Stimulated activated CD4-positive, alpha-beta T cell treated with anti-CD3 and anti-CD28 coated beads, TNF-alpha, amount 100 ng/mL, for 1 hour (primary cell): ENCODE measurements around the gene PIGBOS1.
A peak's percentile ranks its signal among the peaks of the same experiment; 100 is the strongest.
"Not testable (repeated sequence)": the region's sequence is repeated elsewhere in the genome, so short reads cannot be mapped to it uniquely, and the experiment has no call there.

ENCODE experiments used
- DNase-seq, 3 donors: peaks; one replicate each; pipeline ENCODE4 v3.0.0-alpha.2; 2020; ENCODE audit warnings: low read depth in 3 of 3, low spot score in 1 of 3

The PIGBOS1 gene, protein sequence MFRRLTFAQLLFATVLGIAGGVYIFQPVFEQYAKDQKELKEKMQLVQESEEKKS

DNA sequence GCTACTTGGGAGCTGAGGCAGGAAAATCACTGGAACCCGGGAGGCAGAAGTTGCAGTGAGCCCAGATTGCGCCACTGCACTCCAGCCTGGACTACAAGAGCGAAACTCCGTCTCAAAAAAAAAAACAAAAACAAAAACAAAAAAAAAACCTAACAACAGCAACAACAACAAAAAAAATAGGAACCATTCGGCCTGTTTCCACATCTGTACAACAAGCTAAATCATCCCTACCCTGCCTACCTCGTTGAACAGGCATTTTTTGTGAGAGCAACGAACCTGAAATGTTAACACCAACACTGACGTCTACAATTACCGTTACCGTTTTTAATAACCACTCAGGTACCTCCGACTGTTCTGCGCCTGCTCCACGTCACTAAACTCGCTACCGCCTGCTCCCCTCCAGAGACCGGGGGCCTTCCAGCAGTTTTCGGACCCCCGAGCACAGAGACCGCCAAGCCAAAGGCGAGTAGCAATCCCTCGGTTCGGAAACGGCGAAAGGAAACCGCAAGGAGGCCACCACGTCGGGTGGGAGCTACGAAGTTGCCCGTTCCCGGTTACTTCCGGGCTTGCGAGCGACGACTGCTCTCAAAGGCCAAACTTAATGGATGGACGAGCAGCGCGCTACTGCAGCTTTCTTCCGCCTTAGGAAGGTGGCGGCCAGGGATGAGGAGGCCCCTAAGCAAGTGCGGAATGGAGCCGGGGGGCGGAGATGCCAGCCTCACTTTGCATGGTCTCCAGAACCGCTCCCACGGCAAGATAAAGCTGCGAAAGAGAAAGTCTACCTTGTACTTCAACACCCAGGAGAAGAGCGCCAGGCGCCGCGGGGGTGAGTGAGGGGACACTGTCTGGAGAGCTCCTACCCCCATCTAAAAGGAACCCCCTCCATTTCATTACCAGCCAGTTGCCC is at the start of gene PIGBOS1, which contains the start of gene PIGB:
Gene PIGBOS1 (minus strand): TSS at position 536 of the 907 bp plus-strand sequence. CDS start 1,331 bp downstream, outside the sequence.
Gene PIGB (plus strand): TSS at position 635 of the 907 bp plus-strand sequence. CDS start 29 bp downstream, at position 664.
- peak; percentile 31 to 54 (median 50) for DNase-seq

DNA sequence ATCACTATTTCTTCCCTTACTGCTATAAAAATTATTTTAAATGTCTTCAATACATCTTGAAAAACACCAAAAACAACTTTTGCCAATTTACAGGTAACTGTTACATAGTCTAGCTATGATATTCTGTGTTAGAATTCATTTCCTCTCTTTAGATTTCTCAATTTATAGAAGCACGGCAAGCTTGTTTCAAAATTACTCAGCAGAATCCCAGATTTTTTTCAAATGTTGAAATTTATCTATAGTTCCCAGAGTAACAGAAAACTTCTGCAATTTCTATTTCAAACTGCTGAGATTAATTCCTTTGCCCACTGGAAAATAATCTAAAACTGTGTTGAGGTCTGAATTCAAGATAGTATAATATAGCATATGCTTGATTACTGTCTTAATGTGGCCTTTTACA is 48.1 kb upstream of the PIGBOS1 start:
- no peak for DNase-seq

DNA sequence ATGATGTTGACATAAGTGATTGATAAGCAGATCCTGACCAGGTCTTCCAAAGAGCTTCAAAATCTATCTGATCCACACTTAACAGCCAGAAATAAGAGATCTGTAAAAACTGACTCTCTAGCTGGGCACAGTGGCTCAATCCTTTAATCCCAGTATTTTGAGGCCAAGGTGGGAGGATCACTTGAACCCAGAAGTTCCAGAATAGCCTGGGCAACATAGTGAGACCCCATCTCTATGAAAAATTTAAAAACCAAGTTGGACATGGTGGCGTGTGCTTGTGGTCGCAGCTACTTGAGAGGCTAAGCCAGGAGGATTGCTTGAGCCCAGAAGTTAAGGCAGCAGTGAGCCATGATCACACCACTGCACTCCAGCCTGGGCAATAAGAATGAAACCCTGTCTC is 43.7 kb upstream of the PIGBOS1 start:
- DNase-seq = no peak

DNA sequence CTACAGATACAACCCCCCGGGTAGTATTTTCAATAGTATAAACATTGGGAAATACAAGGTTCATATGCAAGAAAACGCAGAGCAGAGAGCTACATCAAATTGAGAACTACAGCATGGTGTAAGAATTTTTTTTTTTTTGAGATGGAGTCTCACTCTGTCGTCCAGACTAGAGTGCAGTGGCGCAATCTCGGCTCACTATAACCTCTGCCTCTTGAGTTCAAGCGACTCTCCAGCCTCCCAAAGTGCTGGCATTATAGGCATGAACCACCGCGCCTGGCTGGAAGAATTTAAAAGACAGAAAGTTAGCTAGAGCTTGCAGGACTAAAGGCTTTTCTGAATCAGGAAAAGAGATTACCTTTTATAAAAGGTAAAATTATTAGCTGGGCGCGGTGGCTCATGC is 42.1 kb upstream of the PIGBOS1 start:
- DNase-seq = no peak

DNA sequence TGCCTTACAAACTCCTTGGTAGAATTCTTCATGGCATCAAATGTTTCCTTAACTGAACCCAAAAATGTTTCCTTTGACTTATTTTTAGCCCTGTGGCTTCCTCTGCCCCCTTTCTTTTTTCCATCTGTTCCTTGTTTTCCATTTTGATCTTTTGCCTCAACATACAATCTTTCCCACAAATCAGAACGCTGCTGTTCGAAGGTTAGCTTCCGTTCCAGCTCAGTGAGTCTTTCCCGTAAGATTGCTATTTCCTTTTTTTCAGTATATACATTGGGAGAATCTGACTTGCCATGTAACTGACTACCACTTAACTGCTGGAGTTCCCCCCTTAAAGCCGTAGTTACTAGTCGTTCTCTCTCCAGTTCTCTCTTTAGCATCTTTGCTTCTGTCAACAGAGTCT is 41.3 kb upstream of the PIGBOS1 start:
- no peak for DNase-seq

DNA sequence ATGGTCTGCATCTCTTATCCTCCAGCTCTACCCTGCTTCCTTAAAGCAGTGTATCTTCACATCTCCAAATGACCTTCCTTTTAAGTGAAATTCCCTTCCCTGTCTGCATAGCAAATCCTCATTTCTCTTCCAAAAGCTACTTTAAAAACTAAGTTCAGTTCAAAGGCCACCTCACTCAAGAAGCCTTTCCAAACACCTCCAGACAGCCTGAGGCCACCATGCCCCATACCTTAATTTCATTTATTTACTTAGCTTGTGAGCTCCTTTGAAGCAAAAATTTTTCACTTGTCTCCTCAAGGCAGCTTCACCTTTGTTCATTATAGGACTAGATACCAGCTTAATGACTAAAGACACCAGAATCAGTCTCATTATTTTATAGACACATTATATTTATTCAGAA is 39.5 kb upstream of the PIGBOS1 start:
- DNase-seq = no peak

DNA sequence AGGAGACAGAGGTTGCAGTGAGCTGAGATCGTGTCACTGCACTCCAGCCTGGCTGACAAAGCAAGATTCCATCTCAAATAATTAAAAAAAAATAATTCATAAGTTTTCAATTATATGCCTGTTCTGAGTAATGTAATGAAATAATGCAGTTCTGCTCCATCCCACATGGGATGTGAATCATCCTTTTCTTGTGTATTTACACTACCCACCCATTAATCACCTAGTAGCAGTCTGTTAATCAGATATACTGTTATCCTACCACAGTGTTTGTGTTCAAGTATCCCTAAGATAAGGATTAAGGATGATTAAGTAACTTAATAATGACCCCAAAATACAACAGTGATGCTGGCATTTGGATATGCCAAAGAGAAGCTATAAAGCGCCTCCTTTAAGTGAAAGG is 38.9 kb upstream of the PIGBOS1 start:
- no peak for DNase-seq

DNA sequence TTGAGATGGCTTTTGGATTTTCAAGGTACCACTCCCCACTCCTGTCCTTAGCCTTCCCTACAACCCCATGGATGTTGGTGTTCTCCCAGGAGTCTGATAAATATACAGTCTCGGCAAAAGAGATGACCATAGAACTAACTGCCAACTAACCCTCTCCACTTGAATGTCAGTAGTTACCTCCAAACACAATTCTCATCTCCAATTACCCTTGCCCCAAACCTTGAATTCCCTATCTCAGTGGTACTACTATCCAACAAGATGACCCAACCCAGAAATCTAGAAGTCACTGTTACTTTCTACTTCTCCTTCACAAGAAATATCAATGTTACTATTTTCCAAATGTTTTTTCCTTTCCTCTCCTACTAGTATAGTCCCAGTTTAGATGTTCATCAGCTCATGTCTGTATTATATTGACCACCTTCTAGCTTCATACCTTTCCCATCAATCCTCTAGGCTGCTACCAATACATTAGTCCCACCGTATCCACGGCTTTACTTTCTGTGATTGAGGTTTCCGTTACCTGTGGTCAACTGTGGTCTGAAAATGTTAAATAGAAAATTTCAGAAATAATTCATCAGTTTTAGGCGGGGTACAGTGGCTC is 38.2 kb upstream of the PIGBOS1 start:
- no peak for DNase-seq

DNA sequence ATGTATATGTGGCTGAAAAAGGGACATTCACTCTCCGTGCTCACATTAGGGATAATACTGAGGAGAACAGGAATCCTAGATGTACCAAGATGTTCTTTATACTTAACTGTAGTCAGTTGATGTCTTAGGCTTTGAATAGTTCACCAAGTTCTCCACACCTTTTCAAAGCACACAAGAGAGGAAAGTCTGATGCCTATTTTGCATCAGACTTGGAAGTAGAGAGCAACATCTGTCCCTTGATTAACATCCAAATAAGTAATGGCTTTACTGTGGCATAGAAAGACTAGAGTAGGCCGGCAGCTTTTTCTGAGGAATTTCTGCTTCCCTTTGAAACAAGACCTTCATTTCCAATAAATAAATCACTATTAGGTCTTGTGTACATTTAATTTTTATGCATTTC is 34.1 kb upstream of the PIGBOS1 start:
- no peak for DNase-seq

DNA sequence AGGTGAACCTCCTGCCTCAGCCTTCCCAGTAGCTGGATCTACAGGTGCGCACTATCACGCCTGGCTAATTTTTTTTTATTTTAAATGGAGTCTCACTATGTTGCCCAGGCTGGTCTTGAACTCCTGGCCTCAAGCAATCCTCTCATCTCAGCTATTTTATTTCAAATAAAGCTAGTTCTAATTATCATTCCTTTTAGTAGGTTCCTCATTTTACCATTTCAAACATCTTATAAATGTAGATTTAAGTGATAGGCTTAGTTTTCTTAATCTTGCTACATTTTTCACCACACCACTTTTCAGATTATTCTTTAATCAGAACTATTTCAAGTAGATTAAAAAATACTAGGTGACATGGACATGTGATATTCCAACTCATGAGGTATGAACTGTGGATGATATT is 30.4 kb upstream of the PIGBOS1 start:
- no peak for DNase-seq

DNA sequence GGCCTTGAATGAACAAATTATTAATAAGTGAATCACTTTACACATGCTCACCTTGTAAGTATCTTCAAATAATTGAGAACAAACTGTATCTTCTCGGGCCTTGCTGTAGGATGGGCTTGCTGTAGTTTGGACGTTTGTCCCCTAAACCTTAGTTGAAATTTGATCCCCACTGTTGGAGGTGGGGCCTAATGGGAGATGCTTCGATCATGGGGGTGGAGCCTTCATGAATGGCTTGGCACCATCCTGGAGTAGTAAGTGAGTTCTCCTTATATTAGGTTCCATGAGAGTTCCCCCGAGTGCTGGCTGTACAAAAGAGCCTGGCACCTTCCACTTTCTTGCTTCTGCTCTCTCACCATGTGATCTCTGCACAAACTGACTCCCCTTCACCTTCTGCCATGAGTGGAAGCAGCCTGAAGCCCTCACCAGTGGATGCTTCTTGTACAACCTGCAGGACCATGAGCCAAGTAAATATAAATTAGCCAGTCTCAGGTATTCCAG is 29.4 kb upstream of the PIGBOS1 start:
- DNase-seq = no peak

DNA sequence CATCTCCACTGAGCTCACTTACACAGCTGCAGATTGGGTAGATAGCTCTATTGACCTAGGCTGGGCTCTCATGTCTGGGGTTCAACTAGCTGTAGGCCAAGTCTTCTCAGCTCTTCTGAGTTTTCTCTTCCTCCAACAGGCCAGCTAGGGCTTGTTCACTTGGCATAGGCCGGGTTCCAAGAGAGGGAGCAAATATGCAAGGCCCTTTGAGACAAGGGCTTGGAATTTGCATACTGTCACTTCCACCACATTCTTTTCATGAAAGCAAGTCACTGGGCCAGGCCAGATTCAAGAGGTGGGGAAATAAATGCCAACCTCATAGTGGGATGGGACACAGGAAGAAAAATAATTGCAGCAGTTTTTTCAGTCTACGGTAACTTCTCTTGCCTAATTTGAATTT is 25.3 kb upstream of the PIGBOS1 start:
- DNase-seq = no peak

DNA sequence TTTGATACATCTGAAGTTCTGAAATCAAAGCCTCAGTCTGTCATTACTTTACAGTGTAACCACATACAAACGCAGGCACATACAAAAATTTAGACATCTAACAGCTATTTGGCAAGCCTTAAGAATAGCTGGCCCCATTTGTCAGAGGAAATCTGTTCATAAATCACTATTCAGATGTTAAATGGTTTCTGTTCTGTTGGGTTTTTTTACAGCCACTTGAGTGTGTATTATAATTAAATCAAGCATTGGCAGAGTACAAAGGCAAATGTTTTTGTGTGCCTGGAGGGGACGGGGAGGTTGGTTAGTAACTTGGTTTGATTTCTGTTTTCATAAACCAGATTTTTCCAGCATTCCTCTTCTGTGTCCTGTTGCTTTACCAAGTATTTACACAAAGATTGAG is 24.2 kb upstream of the PIGBOS1 start:
- no peak for DNase-seq

DNA sequence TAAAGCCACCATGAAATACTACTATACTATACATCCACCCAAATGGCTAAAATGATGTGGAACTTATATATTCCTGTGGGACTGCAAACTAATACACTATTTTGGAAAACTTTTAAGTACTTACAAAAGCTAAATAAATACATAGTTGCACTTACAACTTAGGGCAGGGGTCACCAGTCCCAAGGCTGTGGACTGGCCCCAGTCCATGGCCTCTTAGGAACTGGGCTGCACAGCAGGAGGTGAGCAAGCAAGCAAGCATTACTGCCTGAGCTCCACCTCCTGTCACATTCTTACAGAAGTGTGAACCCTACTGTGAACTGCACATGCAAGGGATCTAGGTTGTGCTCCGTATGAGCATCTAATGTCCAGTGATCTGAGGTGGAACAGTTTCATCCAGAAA is 18.2 kb upstream of the PIGBOS1 start:
- no peak for DNase-seq

DNA sequence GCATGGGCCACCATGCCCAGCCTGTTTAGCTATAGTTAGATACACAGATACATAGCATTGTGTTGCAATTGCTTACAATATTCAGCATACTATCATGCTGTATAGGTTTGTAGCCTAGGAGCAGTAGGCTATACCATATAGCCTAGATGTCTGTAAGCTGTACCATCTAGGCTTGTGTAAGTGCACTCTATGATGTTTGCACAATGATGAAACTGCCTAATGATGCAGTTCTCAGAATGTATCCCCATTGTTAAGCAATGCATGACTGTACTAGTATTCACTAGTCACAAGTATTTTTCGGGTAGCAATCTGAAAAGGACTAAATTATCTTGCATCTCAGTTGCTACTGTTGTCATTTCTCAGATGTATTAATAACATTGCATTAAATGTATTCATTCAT is 16.1 kb upstream of the PIGBOS1 start:
- DNase-seq = no peak

DNA sequence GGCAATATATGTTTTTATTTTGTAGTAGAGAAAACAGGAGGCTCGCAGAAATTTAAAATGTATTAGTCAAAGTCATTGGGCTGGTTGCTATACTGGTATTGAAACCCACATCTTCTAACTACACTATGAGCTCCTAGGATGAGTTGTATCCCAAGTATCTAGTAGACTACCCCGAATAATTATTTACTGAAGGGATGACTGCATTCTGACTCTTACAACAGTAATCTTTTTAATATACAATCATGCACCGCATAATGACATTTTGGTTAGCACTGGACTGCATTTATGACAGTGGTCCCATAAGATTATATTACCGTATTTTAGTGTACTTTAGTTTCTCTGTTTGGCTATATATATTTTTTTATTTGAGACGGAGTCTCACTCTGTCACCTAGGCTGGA is 15.4 kb upstream of the PIGBOS1 start:
- DNase-seq = no peak

DNA sequence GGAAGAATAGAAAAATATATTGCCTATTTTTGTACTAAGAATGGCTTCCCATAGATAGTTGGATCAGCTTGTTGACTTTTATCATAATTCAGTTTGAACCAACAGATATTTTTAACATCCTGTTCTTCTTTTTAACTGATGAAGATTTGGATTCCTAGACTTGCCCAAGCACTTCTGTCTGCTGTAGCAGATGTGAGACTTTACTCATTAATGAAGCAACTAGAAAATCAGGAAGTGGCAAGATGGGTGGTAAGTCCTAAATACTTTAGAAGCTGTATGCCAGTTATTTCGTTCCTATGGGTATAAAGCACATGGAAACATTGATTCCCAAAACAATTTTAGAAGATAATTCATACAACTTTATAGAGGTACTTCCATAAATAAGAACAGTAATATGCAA is 8.5 kb upstream of the PIGBOS1 start:
- DNase-seq = no peak

DNA sequence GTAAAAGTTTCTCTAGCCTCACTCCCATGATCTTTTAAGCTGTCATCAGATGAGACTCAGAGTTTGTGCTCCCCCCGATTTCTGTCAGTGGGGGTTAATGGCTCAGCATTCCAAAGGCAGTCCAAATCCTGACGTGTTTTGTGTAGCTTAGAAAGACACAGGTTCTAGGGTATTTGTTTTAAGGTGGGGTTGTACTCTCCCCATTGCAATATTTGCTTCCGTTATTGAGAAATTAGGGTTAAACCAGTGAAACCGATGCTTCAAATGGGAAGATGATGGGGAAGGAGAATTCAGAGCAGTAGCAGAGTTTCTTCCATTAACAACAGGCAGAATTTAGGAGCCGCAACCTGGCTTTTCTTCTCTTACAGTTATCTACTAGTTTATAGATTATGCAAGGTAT is 3.5 kb upstream of the PIGBOS1 start:
- DNase-seq = no peak

DNA sequence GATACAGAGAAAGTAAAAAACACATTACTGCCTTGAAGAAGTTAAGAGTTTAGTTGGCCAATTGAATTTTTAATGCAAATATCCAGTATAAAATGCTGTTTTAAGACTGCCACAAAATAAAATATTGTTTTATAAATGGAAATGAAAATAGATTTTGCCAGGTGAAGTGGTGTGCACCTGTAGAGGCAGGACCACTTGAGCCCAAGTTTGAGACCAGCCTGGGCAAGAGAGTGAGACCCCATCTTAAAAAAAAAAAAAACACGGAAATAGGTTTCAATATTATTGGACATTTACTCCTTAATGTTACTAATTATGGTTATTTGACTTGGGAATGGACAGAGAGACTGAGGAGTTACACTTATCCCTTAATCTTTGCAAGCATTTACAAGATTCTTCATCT is 2.0 kb upstream of the PIGBOS1 start:
- DNase-seq = no peak

DNA sequence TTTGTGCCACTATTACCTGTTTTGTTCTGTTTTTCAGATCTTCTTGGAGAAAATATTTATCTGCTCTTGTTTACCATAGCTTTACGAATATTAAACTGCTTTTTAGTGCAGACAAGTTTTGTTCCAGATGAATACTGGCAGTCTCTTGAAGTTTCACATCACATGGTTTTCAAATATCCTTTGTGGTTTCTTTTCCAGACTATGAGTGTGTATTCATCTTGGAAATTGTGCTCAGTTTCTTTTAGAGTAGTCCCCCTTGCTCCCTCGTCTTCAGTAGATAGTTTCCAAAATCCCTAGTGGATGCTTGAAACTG is 1.3 kb upstream of the PIGBOS1 start:
- DNase-seq = no peak

DNA sequence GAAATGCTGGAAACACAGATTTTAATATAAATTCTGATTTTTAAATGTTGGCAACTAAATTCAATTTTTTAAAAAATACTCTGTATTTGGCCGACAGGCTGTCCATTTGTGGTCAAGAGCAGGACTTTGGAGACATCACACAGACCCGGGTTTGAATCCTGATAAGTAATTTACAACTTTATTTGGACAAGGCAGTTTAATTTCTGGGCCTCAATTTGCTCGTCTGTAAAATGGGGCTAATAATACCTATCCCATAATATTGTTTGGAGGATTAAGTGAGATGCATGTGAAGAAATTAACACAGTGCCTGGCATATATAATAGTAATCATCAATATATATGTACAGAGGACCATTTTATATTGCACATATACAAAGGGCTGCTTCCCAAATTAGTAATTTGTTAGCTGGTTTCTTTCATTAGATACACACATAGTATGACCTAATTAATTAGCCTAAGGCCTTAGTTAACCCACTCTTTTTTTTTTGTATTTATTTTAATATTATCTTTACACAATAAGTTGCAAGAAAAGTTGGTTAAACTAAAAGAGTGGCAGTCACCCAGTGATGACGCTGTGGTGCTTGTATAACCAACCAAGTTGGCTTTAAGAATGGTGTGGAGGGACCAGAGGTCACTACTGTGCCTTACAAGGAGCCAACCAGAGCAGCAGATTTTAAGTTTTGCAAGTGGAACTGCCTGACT is 764 bp upstream of the PIGBOS1 start:
- DNase-seq = no peak

DNA sequence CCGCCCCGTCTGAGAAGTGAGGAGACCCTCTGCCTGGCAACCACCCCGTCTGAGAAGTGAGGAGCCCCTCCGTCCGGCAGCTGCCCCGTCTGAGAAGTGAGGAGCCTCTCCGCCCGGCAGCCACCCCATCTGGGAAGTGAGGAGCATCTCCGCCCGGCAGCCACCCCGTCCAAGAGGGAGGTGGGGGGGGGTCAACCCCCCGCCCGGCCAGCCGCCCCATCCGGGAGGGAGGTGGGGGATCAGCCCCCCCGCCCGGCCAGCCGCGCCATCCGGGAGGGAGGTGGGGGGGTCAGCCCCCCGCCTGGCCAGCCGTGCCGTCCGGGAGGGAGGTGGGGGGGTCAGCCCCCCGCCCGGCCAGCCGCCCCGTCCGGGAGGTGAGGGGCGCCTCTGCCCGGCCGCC is 16.1 kb downstream of the PIGBOS1 start:
- not testable (repeated sequence) for DNase-seq
